GM18858 (cell line): Measurements from ENCODE around the gene FHIT.

Source experiments
- ATAC-seq: cut with Tn5 transposase; IDR thresholded peaks from one replicate; pipeline ENCODE4 v1.9.1; 2021; ENCODE audit not compliant: unreplicated experiment

FHIT gene

DNA sequence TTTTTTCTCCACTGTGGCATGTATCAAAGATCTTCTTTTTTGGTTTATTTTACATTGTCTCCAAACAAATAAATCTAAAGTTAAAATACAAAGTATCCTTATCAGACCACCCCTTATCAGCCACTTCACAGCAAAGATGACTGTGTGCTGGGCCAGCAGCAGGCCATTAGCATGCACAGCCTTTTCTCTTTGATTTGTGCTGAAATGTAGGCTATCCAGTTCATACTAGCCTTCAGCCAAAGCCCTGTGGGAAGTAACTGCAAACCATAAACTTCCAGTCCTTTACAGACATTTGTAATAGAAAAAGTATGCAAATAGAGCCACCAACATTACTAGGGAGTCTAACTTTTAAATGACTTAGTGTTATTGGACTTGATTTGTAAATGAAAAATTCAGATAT is 816.3 kb downstream of the FHIT start:
- no peak for ATAC-seq

DNA sequence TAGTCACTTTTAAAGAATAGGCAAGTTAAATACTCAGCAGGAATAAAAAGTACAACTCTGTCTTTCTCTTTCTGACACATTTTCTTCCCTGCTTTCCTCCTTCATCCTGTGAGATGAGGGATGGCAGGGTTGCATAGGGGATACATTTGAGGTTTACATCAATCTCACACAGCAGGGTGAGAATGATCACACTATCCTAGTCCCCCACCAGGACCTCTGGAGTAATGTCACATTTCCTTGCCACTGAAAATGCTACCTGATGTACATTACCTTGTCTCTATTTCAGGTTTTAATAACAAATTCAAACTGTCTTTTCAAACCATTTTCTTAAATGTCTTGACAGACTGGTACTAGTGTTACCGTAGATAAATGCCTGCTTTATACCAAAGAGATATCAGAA is 816.9 kb downstream of the FHIT start:
- ATAC-seq, result no peak

DNA sequence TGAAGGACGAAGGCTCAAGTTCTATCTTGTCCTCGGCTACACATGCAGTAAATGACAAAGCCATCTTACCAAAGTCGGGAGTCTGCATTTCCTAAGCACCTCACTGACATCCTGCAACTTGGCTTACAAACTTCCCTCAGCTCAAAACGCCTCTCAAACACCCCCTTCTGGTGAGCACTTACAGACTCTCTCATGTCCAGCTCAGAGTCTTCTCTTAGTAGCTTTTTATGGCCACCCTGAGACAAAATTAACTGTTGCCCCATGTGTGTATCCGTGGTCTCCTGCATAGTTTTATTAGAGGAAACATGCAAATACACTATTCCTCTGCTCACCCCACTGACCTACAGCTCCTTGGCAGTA is 819.7 kb downstream of the FHIT start:
- ATAC-seq, result no peak

DNA sequence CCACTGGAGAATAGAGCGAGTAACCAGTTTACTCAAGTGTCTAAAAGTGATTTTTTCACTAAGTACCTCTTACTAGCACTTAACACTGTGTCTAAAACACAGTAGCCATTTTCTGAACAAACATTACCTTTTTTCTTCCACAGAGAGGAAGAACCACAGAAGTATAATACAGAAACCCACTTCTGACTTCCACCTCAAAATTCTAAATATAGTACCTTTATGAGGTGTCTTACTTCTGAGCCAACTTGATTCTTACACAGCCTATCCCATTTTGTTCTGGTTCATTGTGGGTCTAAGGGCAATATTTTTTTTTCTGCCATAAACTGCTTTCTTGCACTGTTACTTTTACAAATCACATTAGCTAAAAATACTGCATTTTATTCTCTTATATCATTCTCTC is 821.0 kb downstream of the FHIT start:
- ATAC-seq, result no peak

DNA sequence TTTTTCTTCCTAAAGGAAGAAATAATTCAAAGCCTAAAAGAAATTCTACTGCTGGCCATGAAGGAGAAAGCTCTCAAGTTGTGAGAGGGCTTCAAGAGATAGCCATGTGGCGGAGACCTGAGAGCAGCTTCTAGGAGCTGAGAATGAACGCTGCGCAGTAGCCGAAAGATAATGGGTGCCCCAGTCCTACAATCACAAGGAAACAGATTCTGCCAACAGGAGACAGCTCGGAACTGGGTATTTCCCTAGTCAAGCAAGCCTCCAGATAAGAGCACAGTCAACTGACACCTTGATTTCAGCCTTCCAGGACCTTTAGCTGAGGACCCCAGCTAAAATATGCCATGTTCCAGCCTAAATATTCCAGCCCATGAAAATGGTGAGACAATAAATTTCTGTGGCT is 824.1 kb downstream of the FHIT start:
- ATAC-seq, result no peak

DNA sequence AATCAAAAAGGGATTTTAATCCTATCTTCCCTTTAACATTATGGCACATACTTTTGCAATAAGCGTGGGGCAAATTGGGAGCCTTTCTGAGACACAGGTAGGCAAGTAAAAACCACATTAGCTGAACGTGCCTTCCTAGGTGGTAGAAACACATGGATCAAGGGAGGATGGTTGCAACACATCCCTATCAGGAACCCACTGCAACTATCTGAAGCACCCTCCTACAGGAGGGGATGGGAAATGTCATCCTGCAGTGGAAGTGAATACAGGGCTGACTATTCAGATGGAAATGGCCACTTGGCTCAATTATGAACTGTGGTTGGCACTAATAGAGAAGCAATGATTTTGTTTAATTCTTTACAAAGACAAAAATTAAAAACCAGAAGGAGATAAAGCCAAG is 826.3 kb downstream of the FHIT start:
- ATAC-seq, result no peak

DNA sequence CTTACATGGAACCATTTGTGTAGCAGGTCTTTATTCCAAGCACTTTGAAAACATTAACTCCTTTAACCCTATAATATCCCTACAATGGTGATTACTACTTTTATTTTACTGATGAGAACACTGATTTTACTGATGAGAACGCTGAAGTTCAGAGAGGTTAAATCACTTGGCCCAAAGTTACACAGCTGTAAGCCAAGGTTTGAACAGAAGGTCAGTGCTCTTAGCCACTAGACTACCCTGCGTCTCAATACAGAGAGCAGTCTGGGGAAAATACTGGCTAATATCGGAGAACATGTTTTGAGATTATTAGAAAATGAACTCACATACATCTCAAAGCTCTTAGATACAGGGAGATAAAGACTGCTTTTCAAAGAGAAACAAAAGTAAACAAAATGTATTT is 827.2 kb downstream of the FHIT start:
- no peak for ATAC-seq

DNA sequence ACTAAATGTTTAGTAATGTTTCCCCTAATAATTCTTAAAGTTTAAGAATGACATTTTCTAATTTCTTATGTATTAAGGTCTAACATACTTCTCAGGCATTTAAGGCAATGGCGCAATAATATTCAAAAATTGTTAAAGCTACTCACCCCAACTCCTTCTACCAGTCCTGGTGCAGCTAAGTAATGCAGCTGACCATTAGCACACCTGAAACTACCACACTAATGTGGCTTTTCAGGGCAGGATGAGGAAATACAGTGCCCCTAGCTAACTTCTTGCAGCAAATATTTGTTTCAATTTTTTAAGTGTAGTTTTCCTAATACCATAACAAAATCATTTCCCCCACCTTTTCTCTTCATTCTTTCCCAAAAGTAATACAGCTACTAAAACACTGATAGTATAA is 827.7 kb downstream of the FHIT start:
- no peak for ATAC-seq

DNA sequence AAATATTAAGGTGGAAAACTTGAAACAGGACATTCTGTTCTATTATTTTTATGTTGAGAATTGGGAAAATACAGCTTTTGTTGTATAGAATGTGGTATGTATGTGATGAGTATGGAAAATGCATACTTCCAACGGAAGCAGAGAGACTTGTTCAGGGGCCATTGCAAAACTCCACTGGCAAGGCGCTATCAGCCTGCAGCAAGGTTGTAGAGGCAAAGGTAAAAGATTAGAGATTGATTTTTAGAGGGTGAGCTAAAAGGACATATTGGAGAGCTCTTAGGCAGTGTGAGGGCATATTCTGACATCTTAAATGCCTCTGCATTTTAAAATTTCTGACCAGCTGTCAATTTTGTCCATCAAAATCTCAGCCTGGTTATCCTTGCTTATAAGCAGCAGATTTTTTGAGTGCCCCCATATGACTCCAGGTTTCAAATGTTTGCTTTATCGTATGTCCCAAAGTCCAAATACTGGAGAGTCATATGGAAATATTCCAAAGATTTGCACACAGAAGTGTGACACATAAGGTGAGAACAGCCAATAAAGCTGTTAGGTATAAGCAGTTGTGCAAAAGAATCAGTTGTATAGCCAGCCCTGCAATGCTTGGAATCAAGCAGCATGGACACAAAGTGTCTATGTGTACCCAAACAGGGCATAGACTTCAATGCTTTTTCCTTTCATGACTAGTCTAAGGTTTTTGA is 829.4 kb downstream of the FHIT start:
- no peak for ATAC-seq

DNA sequence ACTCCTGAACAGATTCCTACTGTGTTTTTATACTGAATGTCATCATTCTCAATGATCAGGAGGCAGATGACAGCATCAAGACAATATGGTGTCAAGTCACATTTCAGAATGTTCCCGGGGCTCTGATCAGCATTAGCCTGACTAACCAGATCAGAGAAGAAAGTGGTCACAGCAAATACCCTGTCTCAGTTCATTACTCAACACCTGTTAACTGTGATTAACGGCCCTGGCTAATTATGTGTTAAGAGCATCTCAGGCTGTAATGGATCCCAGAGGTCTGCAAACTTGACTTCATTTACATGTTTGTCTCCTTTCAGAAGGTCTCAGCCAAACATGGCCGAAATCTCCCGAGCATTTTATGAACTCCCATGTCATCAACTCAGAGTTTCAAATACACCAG is 833.7 kb downstream of the FHIT start:
- ATAC-seq, result no peak

DNA sequence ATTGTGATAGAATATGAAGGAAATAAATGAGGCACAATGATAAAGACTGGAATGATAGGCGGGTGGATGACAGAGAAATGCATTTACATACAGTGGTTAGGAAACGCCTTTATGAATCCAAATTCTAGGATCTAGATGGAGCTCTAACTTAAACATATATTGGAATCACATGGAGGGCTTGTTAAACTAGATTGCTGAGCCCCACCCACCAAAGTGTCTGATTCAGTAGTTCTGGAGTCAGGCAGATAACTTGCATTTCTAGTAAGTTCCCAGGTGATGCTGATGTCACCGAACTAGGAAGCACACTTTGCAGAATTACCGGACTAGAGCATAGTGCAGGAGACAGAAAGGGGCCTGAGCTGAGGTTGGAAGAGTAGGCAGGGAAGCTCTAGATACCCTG is 837.2 kb downstream of the FHIT start:
- no peak for ATAC-seq

DNA sequence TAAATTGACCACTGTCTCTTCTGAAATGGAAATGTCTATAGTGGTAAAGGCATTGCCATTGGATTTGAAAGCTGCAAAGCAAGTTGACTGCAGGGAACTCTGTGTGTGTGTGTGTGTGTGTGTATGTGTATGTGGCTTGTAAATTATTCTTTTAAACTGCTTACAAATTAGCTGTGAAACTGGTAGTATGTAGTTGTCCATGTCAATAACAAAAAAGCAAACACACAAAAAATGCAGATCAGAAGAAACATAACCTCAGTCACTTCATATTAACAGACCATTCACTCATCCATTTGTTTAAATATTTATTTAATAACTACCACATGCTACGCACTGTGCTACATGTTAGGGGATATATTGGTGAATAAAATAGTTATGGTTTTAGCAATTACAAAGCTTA is 837.7 kb downstream of the FHIT start:
- no peak for ATAC-seq

DNA sequence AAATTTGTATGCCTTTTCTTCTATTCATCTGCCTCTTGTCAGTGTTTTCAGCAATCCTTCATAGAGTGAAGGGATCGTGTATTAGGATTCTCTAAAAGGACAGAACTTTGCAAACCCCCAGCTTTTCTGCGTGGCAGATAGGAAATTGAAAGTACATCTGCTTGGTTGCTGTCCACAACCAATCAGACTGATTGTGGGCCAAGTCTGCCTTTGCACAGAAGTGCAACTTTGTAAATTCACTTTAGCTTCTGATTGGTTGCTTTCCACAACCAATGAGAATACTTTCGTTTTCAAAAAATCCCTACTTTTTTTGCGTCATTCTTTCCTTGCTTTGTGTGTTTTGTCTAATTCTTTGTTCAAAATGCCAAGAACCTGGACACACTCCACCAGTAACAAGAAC is 847.4 kb downstream of the FHIT start:
- no peak for ATAC-seq

DNA sequence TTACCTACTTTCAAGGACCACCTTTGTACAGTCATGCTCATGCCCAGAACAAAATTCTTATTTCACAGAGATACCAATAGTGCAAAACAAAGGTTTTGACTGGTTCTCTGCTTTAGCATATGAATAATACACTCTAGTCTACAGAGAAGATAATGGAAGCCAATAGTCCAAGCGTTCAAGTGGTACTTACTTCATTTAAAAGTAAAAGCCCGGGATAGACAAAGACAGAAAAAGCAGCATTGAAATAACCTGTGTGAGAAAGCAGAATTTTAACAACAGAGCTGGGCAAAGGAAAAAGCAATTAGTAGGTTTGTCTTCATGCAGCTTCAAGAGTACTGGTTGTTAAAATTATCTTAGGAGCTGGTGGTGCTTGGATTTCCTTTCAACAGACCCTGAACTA is 848.3 kb downstream of the FHIT start:
- no peak for ATAC-seq

DNA sequence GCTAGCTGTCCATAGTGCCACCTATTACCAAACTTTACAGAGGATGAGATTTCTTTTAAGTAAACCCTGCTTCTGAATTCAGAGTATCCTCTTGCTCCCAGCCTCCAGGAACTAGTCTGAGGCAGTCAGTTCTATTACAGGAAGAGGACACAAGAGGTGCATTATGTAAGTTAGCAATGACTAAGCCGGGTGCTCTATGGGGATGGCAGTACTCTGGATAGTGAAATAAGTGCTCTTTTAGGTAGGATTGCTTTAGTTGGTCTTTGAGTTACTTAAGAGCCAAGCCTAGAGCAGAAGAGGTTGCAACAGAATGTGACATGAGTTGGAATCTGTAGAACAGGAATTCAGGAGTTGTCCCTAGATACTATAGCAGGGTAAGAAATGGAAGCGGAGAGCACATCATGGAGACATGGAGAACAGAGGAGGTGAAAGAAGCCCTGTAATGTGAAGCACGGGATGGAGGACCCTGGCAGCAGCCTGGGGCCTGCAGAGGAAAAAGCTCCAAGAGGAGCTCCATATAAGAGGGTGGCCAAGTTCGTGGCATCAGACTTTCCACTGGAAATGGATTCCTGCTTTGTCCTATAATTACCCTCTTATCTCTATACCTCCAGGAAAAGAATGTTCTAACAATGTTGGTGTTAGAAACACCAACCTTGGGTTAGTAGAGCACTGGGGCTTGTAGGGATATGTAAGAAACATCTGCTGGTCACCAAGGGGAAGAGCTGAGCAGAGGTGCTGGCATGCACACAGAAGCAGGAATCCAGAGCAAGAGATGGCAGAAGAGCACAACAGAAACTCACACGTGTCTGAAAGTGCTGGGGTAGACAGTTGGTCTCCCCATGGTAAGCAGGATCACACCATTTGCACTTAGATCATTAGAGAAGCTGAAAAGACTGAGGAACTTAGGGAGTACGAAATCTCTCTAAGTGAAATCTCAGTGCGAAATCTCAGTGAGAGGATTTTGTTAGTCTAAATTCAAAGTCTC is 851.1 kb downstream of the FHIT start:
- no peak for ATAC-seq

DNA sequence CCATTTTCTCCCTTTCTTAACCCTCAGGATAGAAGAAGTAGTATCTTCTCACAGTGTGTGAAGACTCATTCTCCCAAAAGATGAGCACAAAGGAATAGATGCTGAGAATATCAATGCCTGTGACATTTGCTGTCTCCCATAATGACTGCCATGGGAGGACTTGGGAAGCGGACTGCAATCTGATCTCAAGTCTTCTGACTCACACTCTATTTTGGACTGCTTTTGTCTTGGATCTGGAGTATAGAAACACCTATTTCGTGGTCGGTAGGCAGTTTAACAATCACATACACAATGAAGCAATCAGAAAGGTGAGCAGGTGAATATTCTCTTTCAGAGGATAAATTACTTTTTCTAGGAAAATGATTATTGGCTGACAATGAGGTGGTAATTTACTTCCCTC is 852.0 kb downstream of the FHIT start:
- no peak for ATAC-seq

DNA sequence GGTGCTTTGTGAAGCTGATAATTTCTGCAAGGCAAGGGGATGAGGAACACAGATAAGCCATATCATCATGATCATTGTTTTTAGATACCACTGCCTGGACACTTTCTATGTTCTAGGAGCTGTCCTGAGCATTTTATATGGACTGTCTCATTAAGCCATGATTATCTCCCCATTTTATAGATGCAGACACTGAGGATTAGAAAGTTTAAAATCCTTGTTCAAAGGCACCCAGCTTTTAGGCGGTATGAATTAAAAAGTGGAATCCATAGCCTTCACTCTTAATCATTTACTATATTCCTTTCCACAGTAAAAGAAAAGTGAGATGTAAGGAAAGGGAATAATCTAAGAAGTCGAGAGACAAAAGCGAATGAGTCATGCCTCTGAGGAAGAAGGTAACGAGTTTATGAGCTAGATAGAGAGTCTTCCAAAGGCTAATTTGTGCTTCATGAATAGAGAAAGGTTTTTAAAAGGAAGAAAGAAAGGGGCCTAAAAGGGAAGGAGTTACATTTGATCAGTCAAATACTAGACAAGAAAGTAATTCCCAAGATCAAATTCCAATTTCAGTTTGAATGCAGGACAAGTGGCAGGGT is 856.0 kb downstream of the FHIT start:
- ATAC-seq, result no peak

DNA sequence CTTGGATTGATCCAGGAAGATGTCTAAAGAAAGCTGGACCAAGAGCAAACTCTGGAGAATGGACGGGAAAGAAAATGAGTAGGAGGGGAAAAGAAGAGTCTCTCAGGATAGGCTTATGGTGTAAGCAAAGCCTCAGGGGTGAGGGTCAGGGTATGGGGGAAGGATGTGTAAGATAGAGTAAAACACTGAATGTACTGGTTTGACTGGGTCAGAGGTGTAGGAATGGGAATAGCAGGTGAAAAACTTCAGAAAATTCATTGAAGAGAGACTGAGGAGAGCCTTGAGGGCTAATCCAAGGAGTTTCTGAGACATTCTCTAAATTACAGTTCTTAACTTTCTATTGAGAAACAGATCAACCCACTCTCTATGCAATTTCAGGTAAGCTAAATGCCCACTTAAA is 857.3 kb downstream of the FHIT start:
- no peak for ATAC-seq

DNA sequence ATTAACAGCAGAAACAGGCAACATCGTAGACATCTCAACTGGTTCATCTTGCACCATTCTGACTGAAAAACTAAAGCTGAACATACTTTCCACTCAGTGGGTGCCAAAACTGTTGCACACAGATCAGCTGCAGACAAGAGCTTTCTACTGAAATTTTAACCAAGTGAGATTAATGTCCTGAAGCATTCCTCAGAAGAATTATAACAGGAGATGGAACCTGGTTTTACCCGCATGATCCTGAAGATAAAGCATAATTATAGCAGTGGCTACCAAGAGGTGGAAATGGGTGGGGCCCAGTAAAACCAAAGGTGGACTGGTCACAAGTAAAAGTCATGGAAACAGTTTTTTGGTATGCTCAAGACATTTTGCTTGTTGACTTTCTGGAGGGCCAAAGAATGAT is 858.8 kb downstream of the FHIT start:
- no peak for ATAC-seq

DNA sequence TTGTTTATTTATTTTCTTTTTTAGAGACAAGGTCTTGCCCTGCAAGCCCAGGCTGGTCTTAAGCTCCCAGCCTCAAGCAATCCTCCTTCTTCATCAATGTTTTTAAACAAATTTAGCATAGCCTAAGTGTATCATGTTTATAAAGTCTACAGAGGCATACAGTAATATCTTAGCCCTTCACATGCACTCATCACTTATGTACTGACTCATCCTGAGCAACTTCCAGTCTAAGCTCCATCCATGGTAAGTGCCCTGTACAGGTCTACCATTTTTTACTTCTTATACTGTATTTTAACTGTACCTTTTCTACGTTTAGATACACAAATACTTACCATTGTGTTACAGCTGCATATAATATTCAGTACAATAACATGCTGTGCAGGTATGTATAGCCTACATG is 860.0 kb downstream of the FHIT start:
- no peak for ATAC-seq

DNA sequence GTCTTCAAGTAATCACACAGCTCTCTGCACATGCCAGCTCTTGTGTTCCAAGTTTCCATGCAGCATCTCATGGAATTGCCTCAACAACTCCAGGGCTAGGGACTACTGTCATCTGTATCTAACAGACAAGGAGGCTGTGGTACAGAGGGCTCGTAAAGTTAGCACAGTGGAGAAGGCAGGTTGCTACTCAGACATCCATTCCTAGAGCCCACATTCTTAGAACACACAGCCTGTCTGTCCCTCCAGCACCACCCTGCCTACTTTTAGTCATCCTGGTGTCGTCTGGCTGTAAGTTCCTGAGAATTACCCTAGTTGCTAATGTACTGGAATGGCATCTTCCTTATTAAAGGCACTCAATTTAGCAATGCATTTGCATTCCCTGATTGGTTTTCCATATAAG is 862.5 kb downstream of the FHIT start:
- ATAC-seq, result no peak

DNA sequence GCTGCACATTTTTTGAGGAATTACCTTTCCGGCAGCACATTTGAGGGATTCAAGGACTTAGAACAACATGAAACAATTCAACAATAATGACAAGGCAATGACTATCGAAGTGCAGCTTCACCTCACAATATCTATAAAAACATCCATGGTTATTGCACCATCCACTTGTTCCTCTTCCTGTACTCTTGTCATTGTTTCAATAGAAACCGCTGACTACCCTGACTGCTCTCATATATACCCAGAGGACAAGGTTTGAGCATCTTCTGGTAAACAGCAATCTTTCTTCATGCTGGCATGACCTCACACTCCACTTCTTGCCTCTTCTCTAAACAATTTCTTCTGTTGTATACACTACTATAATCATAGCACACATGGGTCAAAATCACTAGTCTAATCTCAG is 864.9 kb downstream of the FHIT start:
- ATAC-seq, result no peak
